Measurements from ENCODE around the gene PTPN12.

DNA sequence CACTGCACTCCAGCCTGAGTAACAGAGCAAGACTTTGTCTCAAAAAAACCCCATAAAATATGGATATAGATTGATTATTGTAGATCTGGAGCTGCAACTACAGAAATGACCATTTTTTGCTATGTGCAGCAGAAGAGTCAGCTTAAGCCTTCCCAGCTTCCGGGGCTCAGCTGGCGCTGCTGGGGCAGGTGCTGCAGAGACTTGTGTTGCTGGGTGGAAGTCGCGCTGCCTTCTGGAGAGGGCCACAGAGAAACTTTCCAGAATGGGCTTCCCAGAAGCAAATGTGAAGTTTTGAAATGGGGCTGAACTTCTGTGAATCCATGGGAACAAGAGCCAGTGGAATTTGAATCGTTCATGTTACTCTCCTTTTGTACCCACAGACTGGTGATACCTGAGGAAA is 121.8 kb downstream of the PTPN12 start:
- TF ChIP-seq, protein P1, sequence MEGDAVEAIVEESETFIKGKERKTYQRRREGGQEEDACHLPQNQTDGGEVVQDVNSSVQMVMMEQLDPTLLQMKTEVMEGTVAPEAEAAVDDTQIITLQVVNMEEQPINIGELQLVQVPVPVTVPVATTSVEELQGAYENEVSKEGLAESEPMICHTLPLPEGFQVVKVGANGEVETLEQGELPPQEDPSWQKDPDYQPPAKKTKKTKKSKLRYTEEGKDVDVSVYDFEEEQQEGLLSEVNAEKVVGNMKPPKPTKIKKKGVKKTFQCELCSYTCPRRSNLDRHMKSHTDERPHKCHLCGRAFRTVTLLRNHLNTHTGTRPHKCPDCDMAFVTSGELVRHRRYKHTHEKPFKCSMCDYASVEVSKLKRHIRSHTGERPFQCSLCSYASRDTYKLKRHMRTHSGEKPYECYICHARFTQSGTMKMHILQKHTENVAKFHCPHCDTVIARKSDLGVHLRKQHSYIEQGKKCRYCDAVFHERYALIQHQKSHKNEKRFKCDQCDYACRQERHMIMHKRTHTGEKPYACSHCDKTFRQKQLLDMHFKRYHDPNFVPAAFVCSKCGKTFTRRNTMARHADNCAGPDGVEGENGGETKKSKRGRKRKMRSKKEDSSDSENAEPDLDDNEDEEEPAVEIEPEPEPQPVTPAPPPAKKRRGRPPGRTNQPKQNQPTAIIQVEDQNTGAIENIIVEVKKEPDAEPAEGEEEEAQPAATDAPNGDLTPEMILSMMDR (IDR thresholded peaks at IDR 0.05), result no peak
- no peak for TF ChIP-seq POLR2AphosphoS5 (IDR thresholded peaks at IDR 0.05)
- no peak for TF ChIP-seq POLR2A (IDR thresholded peaks at IDR 0.05)

All from breast epithelium (tissue), 3 donors.